CD14-positive monocyte (primary cell): ENCODE results near the gene BBLN. TPM values are rescaled to one million over a fixed set of nuclear protein-coding genes. Genes with fewer than 3 reads are reported as not detected.

Experiments
- DNase-seq, 3 donors: peaks; one replicate each; pipeline ENCODE4 v3.0.0-alpha.2; 2011 to 2022
- H2AFZ ChIP-seq: 2 replicates; pipeline ENCODE4 v1.6.0; 2012; ENCODE audit warnings: mild to moderate bottlenecking, low read depth, low read length, inconsistent platforms; ENCODE audit not compliant: insufficient read depth, poor library complexity, severe bottlenecking
- H3K27ac ChIP-seq, 2 donors: 1 replicate in 1 of 2; 2 replicates in 1 of 2; pipeline ENCODE4 v1.5.1; 2012 to 2013; ENCODE audit warnings: low read length in 2 of 2, control low read depth in 1 of 2, inconsistent platforms in 1 of 2, low read depth in 1 of 2, mild to moderate bottlenecking in 1 of 2
- H3K27me3 ChIP-seq, 2 donors: one replicate each; pipeline versions ENCODE4 v1.6.0 to v1.6.1; 2011 to 2013; ENCODE audit warnings: low read length in 2 of 2; ENCODE audit not compliant: control insufficient read depth in 2 of 2, insufficient read depth in 2 of 2
- H3K36me3 ChIP-seq, 2 donors: replicated peaks in 1 of 2; 1 replicate in 1 of 2; 2 replicates in 1 of 2; pipeline versions ENCODE4 v1.5.1 to v1.6.1; 2012 to 2013; ENCODE audit warnings: low read length in 2 of 2, control low read depth in 1 of 2, inconsistent platforms in 1 of 2, mild to moderate bottlenecking in 1 of 2; ENCODE audit not compliant: insufficient read depth in 2 of 2, control insufficient read depth in 1 of 2
- H3K4me1 ChIP-seq, 2 donors: 1 replicate in 1 of 2; 2 replicates in 1 of 2; pipeline versions ENCODE4 v1.5.1 to v1.6.1; 2012 to 2013; ENCODE audit warnings: low read length in 2 of 2, control low read depth in 1 of 2, inconsistent platforms in 1 of 2, mild to moderate bottlenecking in 1 of 2, moderate library complexity in 1 of 2; ENCODE audit not compliant: insufficient read depth in 2 of 2, control insufficient read depth in 1 of 2
- H3K4me2 ChIP-seq: replicated peaks from 2 replicates; pipeline ENCODE3; 2012; ENCODE audit warnings: low read length, moderate library complexity, mild to moderate bottlenecking; ENCODE audit not compliant: poor library complexity, severe bottlenecking; ENCODE audit errors: extremely low read depth
- H3K4me3 ChIP-seq, 3 experiments: fragments of 200-600 bp in 1 of 3; sonication (generic) in 1 of 3; replicated peaks in 1 of 3; 1 replicate in 2 of 3; 2 replicates in 1 of 3; pipeline ENCODE4 v1.5.1; 2011 to 2013; ENCODE audit warnings: low read length in 3 of 3, mild to moderate bottlenecking in 3 of 3, control low read depth in 2 of 3, low read depth in 2 of 3, inconsistent platforms in 1 of 3, moderate library complexity in 1 of 3
- H3K79me2 ChIP-seq: 2 replicates; pipeline ENCODE4 v1.6.0; 2012; ENCODE audit warnings: mild to moderate bottlenecking, control low read depth, inconsistent platforms, low read length, moderate library complexity; ENCODE audit not compliant: insufficient read depth
- H3K9ac ChIP-seq: 2 replicates; pipeline ENCODE4 v1.6.0; 2017; ENCODE audit warnings: low read length, mild to moderate bottlenecking; ENCODE audit not compliant: insufficient read depth, poor library complexity, severe bottlenecking
- H3K9me3 ChIP-seq, 2 donors: replicated peaks in 1 of 2; 1 replicate in 1 of 2; 2 replicates in 1 of 2; pipeline versions ENCODE4 v1.5.1 to v1.6.1; 2012 to 2013; ENCODE audit warnings: low read length in 2 of 2, control low read depth in 1 of 2; ENCODE audit not compliant: control insufficient read depth in 1 of 2, insufficient read depth in 1 of 2
- H4K20me1 ChIP-seq: 2 replicates; pipeline ENCODE4 v1.6.0; 2012; ENCODE audit warnings: mild to moderate bottlenecking, low read length, control low read depth, moderate library complexity; ENCODE audit not compliant: insufficient read depth
- H3K27ac Mint-ChIP-seq, 7 donors: one replicate each; pipeline ENCODE4 v1.8.0; 2020; ENCODE audit warnings: mild to moderate bottlenecking in 7 of 7, mixed read lengths in 7 of 7, moderate library complexity in 6 of 7, inconsistent platforms in 2 of 7
- H3K27me3 Mint-ChIP-seq, 3 donors: one replicate each; pipeline ENCODE4 v1.8.0; 2021 to 2022; ENCODE audit warnings: low read depth in 3 of 3, mild to moderate bottlenecking in 3 of 3, mixed read lengths in 3 of 3, moderate library complexity in 3 of 3, inconsistent platforms in 1 of 3
- H3K36me3 Mint-ChIP-seq, 2 donors: one replicate each; pipeline ENCODE4 v1.8.0; 2020; ENCODE audit warnings: mixed read lengths in 2 of 2, inconsistent platforms in 1 of 2, mild to moderate bottlenecking in 1 of 2
- H3K4me1 Mint-ChIP-seq: one replicate; pipeline ENCODE4 v1.8.0; 2020; ENCODE audit warnings: mild to moderate bottlenecking, mixed read lengths
- H3K4me3 Mint-ChIP-seq, 2 donors: one replicate each; pipeline ENCODE4 v1.8.0; 2020; ENCODE audit warnings: mild to moderate bottlenecking in 2 of 2, mixed read lengths in 2 of 2, moderate library complexity in 1 of 2
- H3K9me3 Mint-ChIP-seq, 7 donors: one replicate each; pipeline ENCODE4 v1.8.0; 2020 to 2022; ENCODE audit warnings: mixed read lengths in 7 of 7, mild to moderate bottlenecking in 6 of 7, moderate library complexity in 6 of 7, inconsistent platforms in 2 of 7
- WGBS: methylation state at CpG from one replicate; pipeline ENCODE4 v1.1.5; 2013; ENCODE audit warnings: missing lambda C conversion rate; ENCODE audit not compliant: insufficient coverage; 5-methylcytosine and 5-hydroxymethylcytosine counted together
- intact Hi-C, 2 donors: fragments of 100-400 bp; cut with micrococcal nuclease; formaldehyde crosslinking; loops; one replicate each; pipeline versions ENCODE4 v1.15.0 to v1.15.1; 2023
- polyA plus RNA-seq, 3 donors: library from polyadenylated mRNA; depleted of rRNA in 1 of 3; unstranded in 2 of 3; stranded (reverse) in 1 of 3; fragments of 300-500 nt in 2 of 3; fragments of >200 nt in 1 of 3; fragmentation: Illumina TruSeq in 2 of 3; gene quantifications; 1 replicate in 2 of 3; 2 replicates in 1 of 3; pipeline ENCODE4 v1.2.3, GENCODE V29; 2012 to 2021
- TF ChIP-seq, protein P1 (sequence below): fragments of 200-600 bp; IDR thresholded peaks from one replicate; pipeline ENCODE4 v1.8.0; 2022; ENCODE audit warnings: antibody characterized with exemption, mild to moderate bottlenecking

Gene BBLN
- polyA plus RNA-seq, 3 donors, result 51.5 to 74.8 (median 54.5) TPM

DNA sequence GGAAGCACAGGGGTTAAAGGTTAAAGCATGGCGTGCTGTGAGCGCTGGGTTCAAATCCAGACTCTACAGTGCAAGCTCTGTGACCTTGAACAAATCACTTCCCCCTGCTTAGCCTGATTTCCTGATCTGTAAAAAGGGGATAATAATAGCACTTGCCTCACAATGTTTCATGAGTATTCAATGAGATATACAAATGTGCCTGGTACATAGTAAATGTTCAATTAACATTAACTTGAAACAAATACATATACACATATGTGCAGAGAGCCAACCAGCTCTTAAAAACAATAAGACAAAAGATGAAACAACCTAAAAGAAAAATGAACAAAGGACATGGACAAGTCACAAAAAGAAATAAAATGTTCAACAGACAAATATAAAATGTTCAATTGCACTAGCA is 27.3 kb downstream of the BBLN start:
- H3K27ac Mint-ChIP-seq, result peak overlapping the region in 1 of 7 donors; percentile 48
- Histone ChIP-seq H3K27me3 (peaks cover 0 to 5% of the 10 kb centered on the region in 2 donors), H3K4me1 (peaks cover 16 to 20% of the 10 kb centered on the region in 2 donors), H3K4me2 (no peak overlapping the region), H3K9ac (no peak overlapping the region), H3K36me3 (peaks cover 43 to 61% of the 10 kb centered on the region in 2 donors), H3K9me3 (no peaks in the 10 kb centered on the region), H3K4me3 (no peak overlapping the region), H3K79me2 (peaks cover 12% of the 10 kb centered on the region), H4K20me1 (no peaks in the 10 kb centered on the region), H2AFZ (no peak overlapping the region), H3K27ac (no peak overlapping the region)
- H3K27me3 Mint-ChIP-seq, result no peaks in the 10 kb centered on the region
- DNase-seq, result no peak
- peaks cover 45 to 67% of the 10 kb centered on the region in 2 donors for H3K36me3 Mint-ChIP-seq
- intact Hi-C loops, result no loop called here
- H3K4me1 Mint-ChIP-seq, result peaks cover 23% of the 10 kb centered on the region
- WGBS, result no CpG with 5 or more reads among the region's 2 CpGs
- TF ChIP-seq, protein P1, sequence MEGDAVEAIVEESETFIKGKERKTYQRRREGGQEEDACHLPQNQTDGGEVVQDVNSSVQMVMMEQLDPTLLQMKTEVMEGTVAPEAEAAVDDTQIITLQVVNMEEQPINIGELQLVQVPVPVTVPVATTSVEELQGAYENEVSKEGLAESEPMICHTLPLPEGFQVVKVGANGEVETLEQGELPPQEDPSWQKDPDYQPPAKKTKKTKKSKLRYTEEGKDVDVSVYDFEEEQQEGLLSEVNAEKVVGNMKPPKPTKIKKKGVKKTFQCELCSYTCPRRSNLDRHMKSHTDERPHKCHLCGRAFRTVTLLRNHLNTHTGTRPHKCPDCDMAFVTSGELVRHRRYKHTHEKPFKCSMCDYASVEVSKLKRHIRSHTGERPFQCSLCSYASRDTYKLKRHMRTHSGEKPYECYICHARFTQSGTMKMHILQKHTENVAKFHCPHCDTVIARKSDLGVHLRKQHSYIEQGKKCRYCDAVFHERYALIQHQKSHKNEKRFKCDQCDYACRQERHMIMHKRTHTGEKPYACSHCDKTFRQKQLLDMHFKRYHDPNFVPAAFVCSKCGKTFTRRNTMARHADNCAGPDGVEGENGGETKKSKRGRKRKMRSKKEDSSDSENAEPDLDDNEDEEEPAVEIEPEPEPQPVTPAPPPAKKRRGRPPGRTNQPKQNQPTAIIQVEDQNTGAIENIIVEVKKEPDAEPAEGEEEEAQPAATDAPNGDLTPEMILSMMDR, result no peak
- H3K4me3 Mint-ChIP-seq, result no peak overlapping the region
- H3K9me3 Mint-ChIP-seq, result peaks cover 0 to 2% (median under 1%) of the 10 kb centered on the region in 7 donors

DNA sequence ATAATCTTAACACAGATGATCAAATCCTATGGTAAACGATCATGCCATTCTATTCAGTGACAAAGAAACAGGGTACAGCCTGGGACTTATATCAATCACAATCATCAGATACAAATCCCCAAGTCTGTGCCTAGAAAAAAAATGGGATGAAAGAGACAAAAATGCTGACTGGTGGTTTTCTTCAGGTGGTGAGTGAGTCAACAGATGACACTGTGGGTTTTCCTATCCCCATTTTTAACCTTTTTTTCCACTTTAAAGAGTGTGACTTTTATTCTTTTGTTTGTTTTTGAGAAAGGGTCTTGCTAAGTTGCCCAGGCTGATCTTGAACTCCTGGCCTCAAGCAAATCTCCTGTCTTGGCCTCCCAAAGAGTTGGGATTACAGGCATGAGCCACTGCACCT is 28.1 kb downstream of the BBLN start:
- peaks cover 39 to 59% of the 10 kb centered on the region in 2 donors for H3K36me3 Mint-ChIP-seq
- H3K27ac Mint-ChIP-seq, result peak overlapping the region in 1 of 7 donors; percentile 37
- WGBS, result no CpG with 5 or more reads among the region's 1 CpG
- Histone ChIP-seq H3K27me3 (peaks cover 0 to 12% of the 10 kb centered on the region in 2 donors), H3K4me3 (no peak overlapping the region), H3K4me2 (no peak overlapping the region), H3K27ac (no peak overlapping the region), H3K9me3 (no peaks in the 10 kb centered on the region), H3K4me1 (peaks cover 23 to 27% of the 10 kb centered on the region in 2 donors), H3K36me3 (peaks cover 36 to 52% of the 10 kb centered on the region in 2 donors), H3K79me2 (peaks cover 12% of the 10 kb centered on the region), H4K20me1 (no peaks in the 10 kb centered on the region), H2AFZ (no peak overlapping the region), H3K9ac (no peak overlapping the region)
- TF ChIP-seq, protein P1, result no peak
- intact Hi-C loops, result no loop called here
- no peak for DNase-seq
- peaks cover 0 to 7% (median 3%) of the 10 kb centered on the region in 3 donors for H3K27me3 Mint-ChIP-seq
- no peak overlapping the region for H3K4me3 Mint-ChIP-seq
- peaks cover 27% of the 10 kb centered on the region for H3K4me1 Mint-ChIP-seq
- no peaks in the 10 kb centered on the region for H3K9me3 Mint-ChIP-seq
